ENCODE results near the gene CNST.

CNST gene

DNA sequence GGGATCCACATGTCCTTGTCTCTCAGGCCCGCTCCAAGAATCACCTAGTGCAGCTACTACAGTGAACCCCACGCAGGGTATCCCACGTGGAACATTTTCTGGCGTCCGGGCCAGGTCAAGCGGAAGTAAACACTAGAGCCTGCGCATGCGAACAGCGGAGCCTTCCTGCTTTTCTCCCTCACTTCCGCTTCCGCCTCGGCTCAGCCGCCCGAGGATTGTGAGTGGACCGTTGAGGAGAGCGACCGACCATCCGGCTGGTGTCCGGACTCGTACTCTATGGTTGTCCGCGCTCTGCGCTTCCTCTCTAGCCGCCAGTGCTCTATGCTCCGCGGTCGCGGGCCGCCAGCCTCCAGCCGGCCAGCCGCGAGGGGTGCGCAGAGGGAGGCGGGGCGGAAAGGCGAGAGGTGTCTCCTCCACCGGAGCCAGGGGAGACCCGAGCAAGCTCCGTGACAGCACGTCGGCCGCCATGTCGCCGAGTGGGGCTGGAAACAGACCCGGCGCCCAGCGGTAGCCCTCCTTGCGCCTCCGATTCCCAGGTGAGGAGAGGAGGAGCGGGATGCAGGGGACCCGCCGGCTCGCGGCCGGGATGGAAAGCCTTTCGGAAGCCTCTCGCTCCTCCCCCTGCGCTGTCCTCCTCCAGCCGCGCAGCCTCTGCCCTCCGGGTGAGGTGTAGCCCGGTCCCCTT lies at the start of gene CNST, which contains the start of gene TFB2M:
Gene CNST, plus strand, starts transcription at position 329 of the 685 bp plus-strand sequence. CDS start 25,107 bp downstream, outside the sequence.
Gene TFB2M, minus strand, starts transcription at position 134 of the 685 bp plus-strand sequence. Its CDS starts 123 bp downstream, at position 11.
- peak; percentile 78 for DNase-seq (ENCODE audit: low read depth)

DNA sequence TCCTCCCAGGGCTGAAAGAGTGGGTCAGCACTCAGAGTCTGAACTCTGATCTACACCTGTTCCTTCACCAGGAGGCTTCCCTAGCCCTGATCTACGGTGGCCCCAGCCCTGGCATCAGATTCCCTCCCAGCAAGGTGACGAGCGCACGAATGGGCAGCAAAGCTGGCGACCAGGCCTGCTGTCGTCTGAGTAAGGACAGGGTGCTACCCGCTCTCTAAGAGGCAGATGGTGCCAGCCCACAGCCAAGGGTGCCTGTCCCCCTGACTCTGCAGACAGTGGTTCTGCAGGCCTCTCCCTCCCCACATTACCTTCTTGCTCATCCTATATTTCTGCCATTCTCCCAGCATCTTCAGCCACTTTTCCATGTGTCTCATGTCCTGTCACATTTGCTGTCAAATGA lies 48.9 kb upstream of the CNST start:
- DNase-seq (ENCODE audit: low read depth) = no peak

DNA sequence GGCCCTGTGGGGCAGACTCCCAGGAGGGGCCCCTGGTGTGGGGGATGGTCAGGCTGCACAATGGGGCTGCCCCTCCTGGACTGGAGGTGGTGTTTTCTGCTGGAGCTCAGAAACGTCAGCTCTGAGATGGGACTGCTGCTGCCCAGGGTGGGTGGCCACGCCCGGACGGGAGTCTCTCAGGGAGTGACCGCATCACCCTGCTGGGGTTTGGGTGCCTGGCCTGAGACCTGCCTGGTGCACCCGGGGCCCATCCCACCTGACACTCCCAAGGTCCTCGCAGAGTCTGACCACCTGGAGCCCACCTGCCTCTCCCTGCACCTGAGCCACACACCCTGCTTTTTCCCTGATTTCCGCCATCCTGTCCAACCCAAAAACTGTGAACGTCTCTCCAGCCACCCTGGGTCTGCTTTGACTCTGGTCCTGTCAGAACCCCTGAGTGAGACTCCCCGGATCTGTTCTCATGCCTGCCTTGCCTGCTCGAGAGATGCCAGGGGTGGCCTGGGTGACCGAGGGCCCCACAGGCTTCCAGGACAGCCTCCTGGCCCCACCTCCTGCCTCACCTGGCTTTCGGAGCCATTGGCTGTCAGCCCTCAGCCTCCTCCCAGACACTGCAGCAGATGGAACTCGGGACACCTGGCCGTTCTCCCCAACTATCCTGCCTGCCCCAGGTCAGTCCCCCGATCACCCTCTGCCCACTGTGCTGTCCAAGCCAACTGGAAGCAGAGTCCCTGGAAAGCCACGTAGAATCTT lies 47.6 kb upstream of the CNST start:
- no peak for DNase-seq (ENCODE audit: low read depth)

DNA sequence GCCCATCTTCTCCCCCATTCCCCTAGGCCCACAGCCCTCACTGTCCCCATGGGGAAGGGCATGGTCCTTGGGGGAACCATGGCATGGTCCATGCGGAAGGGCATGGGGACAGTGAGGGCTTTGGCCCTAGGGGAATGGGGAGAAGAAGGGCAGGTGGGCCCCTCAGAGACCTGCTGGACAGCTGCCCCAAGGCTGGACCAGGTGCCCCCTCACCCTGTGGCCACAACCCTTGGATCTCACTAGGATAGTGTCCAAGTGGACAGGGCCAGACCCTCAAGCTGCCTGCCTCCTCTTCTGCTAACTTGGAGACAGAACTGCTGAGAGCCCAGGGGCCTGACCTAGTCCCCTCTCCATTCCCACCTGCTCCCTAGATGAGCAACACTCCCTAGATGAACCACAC lies 46.7 kb upstream of the CNST start:
- no peak for DNase-seq (ENCODE audit: low read depth)

GRCh38 chr1:246526380-246526779 lies 39.9 kb upstream of the CNST start:
- no peak for DNase-seq (ENCODE audit: low read depth)

DNA sequence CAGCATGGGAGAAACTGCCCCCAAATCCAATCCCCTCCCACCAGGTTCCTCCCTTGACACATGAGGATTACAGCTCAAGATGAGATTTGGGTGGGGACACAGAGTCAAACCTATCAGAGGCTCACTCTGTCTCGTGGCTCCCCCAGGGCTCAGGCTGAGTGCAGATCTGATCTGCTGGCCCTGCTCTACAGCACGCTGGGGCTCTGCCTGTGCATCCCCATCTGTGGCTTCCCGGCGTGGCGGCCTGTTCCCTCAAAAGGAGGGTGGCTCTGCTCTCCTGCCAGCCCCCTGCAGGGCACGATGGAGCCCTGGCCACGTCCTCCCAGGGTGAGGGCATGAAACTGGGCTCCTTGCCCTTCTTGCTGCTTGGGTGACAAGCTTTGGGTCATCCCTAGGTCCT lies 39.3 kb upstream of the CNST start:
- no peak for DNase-seq (ENCODE audit: low read depth)

GRCh38 chr1:246527402-246528088 lies 38.7 kb upstream of the CNST start:
- DNase-seq (ENCODE audit: low read depth) = no peak

DNA sequence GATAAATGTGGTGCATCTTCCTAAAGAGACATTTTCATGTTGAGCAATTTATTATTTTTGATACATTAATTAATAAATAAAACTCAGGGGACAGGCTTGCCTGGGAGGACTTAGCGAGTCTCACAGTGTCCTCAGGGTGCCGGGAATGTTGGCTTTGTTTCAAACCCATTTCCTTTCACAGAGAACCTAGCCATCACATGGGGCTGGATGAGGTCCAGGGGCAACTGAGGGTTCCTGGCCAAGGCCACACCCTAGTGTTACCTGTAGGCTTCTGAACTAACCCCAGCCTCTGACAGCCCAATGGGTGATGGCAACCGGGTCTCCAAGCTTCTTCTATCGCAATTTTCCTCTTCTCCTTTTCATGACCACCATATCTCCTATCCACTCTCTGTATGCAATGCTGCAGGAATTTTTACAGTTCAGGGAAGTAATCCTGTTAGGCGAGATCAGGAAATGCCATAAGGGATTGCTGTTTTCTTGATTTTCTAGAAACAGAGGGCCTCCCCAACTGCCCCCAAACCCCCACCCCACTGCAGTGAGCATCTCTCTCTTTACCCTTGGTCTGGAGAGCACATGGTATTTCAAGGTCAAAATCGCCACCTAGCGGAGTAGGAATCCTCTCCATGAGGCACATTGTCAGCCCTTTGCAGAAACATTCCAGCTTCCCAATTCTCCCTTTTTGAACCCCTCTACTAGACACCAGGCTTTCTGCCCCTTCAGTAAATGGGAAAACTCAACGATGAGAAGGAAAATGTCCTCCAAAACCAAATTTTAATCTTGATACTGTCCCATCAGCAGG lies 37.1 kb upstream of the CNST start:
- no peak for DNase-seq (ENCODE audit: low read depth)

GRCh38 chr1:246530482-246530881 lies 35.8 kb upstream of the CNST start:
- no peak for DNase-seq (ENCODE audit: low read depth)

DNA sequence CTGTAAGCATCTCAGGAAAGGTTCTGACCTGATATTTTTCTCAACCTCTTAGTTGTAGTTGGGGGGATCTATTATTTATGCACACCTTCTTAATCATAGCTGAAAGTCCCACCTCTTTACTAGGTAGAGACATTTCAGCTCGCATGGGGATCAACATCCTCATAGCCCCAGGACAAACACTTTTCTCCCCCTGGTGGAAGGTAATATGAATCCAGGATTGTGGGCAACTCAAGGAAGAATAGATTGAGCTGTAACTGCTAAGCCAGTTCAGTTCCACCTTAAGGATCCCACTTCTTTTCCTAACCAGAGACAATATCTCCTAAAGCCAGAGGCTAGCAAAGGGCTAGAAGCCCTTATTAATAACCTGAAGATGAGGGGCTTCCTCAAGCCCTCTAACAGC lies 33.7 kb upstream of the CNST start:
- no peak for DNase-seq (ENCODE audit: low read depth)

DNA sequence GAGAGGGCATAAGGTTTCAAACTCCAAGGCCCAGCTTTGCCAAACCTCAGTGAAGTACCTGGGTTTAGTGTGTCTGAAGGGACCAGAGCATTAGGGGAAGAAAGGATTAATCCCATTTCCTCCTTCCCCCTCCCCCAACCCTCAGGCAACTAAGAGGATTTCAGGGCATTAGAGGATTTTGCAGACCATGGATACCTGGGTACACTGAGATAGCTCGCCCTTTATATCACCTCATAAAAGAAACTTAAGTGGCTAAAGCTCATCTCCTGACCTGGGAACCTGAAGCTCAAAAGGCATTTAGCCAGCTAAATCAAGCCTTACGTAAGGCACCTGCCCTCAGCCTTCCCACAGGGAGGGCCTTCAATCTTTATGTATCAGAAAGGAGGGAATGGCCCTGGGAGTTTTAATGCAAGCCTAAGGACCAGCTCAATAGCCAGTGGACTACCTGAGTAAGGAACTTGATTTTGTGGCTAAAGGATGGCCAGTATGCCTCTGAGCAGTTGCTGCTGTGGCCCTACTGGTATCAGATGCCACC lies 32.8 kb upstream of the CNST start:
- no peak for DNase-seq (ENCODE audit: low read depth)

DNA sequence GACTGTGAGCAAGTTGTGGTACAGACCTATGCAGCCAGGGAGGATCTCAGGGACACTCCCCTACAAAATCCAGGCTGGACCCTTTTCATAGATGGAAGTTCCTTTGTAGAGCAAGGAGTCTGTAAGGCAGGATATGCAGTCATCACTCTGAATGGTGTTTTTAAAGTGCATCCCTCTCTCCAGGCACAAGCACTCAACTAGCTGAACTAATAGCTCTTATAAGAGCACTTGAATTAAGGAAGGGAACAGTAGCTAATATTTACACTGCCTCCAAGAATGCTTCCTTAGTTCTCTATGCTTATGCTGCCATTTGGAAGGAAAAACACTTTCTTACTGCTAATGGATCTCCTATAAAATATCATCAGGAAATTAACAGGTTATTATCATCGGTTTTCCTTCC lies 32.1 kb upstream of the CNST start:
- no peak for DNase-seq (ENCODE audit: low read depth)

GRCh38 chr1:246537441-246537840 lies 28.8 kb upstream of the CNST start:
- DNase-seq (ENCODE audit: low read depth) = no peak

- DNase-seq (ENCODE audit: low read depth) = no peak
These were observed 28.4 kb upstream of the CNST start for GRCh38 chr1:246537887-246538286.

- DNase-seq (ENCODE audit: low read depth) = no peak
These were observed 25.3 kb upstream of the CNST start for GRCh38 chr1:246540738-246541491.

DNA sequence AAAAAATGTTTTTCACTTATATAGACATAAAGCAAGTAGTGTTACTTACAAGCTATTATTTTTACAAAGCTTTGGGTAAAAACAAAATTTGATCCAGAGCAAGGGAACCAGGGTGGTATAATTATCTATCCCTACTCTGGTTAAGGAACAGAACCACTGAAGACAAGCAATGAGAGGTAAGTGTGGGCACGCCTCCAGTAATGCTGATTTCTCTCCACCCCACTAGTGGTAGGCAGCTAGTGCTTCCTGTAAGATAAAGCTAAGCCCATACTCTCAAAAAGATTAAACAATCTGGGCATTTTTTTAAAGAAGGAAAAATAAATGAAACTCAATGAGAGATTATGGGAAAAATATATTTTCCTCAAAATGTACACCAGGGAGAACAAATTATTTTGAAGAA lies 22.3 kb upstream of the CNST start:
- no peak for DNase-seq (ENCODE audit: low read depth)

- no peak for DNase-seq (ENCODE audit: low read depth)
These were observed 16.6 kb upstream of the CNST start for GRCh38 chr1:246549665-246550064.

DNA sequence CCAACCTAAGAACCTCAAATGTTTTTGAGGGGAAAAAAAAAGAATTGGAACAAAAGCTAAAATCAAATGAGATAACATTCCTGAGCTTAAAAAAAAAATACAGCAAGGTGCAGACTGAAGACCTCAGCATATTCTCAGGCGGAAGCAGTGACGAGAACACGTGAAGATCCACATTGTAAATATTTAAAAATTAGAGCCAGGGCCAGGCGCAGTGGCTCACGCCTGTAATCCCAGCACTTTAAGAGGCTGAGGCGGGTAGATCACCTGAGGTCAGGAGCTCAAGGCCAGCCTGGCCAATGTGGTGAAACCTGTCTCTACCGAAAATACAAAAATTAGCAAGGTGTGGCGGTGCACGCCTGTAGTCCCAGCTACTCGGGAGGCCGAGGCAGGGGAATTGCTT lies 15.9 kb upstream of the CNST start:
- no peak for DNase-seq (ENCODE audit: low read depth)

DNA sequence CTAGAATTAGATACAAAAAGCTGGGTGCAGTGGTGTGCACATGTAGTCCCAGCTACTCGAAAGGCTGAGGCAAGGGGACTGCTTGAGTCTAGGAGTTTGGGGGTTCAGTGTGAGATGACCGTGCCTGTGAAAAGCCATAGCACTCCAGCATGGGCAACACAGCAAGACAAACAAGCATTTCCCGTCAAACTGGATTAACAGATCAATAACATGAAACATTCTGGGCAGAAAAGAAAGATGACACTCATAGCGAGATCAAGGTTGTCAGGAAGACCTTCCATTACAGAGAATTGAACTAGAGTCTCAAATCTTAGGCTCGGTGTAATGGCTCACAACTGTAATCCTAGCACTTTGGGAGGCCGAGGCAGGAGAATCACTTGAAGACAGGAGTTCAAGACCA lies 14.1 kb upstream of the CNST start:
- no peak for DNase-seq (ENCODE audit: low read depth)

- no peak for DNase-seq (ENCODE audit: low read depth)
These were observed 12.1 kb upstream of the CNST start for GRCh38 chr1:246554201-246554600.

DNA sequence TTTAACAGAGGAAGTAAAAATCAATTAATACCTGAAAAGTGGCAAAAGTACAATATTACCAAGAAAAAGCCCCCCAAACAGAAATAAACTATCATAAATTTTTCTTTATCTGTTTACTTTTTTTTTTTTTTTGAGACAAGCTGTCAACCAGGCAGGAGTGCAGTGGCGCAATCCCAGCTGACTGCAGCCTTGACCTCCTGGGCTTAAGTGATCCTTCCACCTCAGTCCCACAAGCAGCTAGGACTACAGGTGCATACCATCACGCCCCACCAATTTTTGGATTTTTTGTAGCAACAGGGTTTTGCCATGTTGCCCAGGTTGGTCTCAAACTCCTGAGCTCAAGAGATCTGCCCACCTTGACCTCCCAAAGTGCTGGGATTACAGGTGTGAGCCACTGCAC lies 8.2 kb upstream of the CNST start:
- DNase-seq (ENCODE audit: low read depth) = no peak
